Esophagus muscularis mucosa (tissue), 4 donors: ENCODE measurements around the gene BLOC1S4. TPM values are rescaled to one million over a fixed set of nuclear protein-coding genes. Genes with fewer than 3 reads are reported as not detected.

Source experiments
- DNase-seq: peaks from one replicate; pipeline ENCODE4 v3.0.0-alpha.2; 2017; ENCODE audit errors: extremely low spot score
- H3K27ac ChIP-seq, 4 donors: fragments of 200-600 bp; sonication (generic); replicated peaks in 1 of 4; 1 replicate in 3 of 4; 2 replicates in 1 of 4; pipeline ENCODE4 v1.5.1; 2016 to 2019; ENCODE audit warnings: mild to moderate bottlenecking in 1 of 4
- H3K27me3 ChIP-seq, 4 donors: fragments of 200-600 bp; sonication (generic); one replicate each; pipeline versions ENCODE4 v1.5.1 to v1.6.0; 2016 to 2019
- H3K36me3 ChIP-seq, 4 donors: fragments of 200-600 bp; sonication (generic); one replicate each; pipeline ENCODE4 v1.5.1; 2016 to 2019
- H3K4me1 ChIP-seq, 4 donors: fragments of 200-600 bp; sonication (generic); one replicate each; pipeline ENCODE4 v1.5.1; 2016 to 2019
- H3K4me3 ChIP-seq, 4 donors: fragments of 200-600 bp; sonication (generic); 1 replicate in 2 of 4; 2 replicates in 2 of 4; pipeline ENCODE4 v1.5.1; 2016 to 2019; ENCODE audit warnings: mild to moderate bottlenecking in 4 of 4, moderate library complexity in 1 of 4
- H3K9me3 ChIP-seq, 4 donors: fragments of 200-600 bp; sonication (generic); 1 replicate in 3 of 4; 2 replicates in 1 of 4; pipeline ENCODE4 v1.5.1; 2016 to 2019
- CTCF ChIP-seq, 3 experiments: fragments of 200-600 bp in 2 of 3; fragments of 450-650 bp in 1 of 3; sonication (generic) in 2 of 3; IDR thresholded peaks; one replicate each; pipeline ENCODE4 v1.5.1; 2017 to 2019; ENCODE audit warnings: antibody characterized with exemption in 3 of 3, mild to moderate bottlenecking in 2 of 3, moderate library complexity in 1 of 3
- EP300 ChIP-seq: sonication (generic); formaldehyde crosslinking; IDR thresholded peaks from one replicate; pipeline ENCODE4 v1.6.1; 2017; ENCODE audit warnings: antibody characterized with exemption
- POLR2A ChIP-seq: fragments of 450-650 bp; IDR thresholded peaks from one replicate; pipeline ENCODE4 v1.6.1; 2017; ENCODE audit warnings: antibody characterized with exemption, moderate library complexity, mild to moderate bottlenecking, low read depth
- POLR2AphosphoS5 ChIP-seq, 2 donors: sonication (generic); formaldehyde crosslinking; IDR thresholded peaks; one replicate each; pipeline ENCODE4 v1.6.1; 2017; ENCODE audit warnings: antibody characterized with exemption in 2 of 2
- WGBS: methylation state at CpG from one replicate; pipeline ENCODE4 v1.1.5; 2018; 5-methylcytosine and 5-hydroxymethylcytosine counted together
- intact Hi-C: fragments of 100-400 bp; cut with DNase I; formaldehyde crosslinking; loops from one replicate; pipeline ENCODE4 v1.15.1; 2023
- total RNA-seq, 4 donors: library from RNA; depleted of rRNA; stranded (reverse); fragments of >200 nt; gene quantifications; one replicate each; pipeline versions ENCODE4 v1.1.0 to v1.2.1, GENCODE V29; 2016

BLOC1S4 gene
- total RNA-seq, 4 donors from 2014 or later: 15.8 to 21.9 (median 17.9) TPM

GRCh38 chr4:6727081-6727942 is 11.3 kb downstream of the BLOC1S4 start:
- Histone ChIP-seq H3K27me3 (no peaks in the 10 kb centered on the region), H3K27ac (peak overlapping the region in 2 of 4 donors; percentile 47 to 55), H3K9me3 (no peaks in the 10 kb centered on the region), H3K4me1 (peaks cover under 1 to 11% (median 11%) of the 10 kb centered on the region in 4 donors), H3K4me3 (peak overlapping the region in 2 of 4 donors; percentile 20 to 26), H3K36me3 (no peaks in the 10 kb centered on the region)
- DNase-seq: peak; percentile 81
- intact Hi-C loops: no loop called here
- TF ChIP-seq CTCF (IDR thresholded peaks at IDR 0.05) (no peak), POLR2AphosphoS5 (IDR thresholded peaks at IDR 0.05) (peak in 1 of 2 donors; percentile 27)
- WGBS: 47% methylated on average over 21 of the region's 31 CpGs

DNA sequence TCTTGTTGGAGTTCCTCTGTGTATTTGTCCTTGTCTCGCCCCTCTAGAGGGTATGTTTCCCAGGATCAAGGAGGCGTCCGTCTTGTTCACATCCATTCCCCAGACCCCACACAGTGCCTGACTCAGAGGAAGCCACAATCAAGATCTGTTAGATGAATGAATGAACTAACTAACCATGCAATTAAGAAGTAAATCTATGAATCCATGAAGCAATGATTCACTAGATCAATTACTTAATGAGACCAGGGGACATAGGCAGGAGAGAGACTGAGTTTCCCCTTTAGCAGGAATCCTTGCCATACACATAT is 11.9 kb downstream of the BLOC1S4 start:
- 68% methylated on average over 3 of the region's 3 CpGs for WGBS
- no peaks in the 10 kb centered on the region for H3K36me3 ChIP-seq
- peaks cover 6 to 17% (median 17%) of the 10 kb centered on the region in 4 donors for H3K4me1 ChIP-seq
- no peak overlapping the region for H3K4me3 ChIP-seq
- DNase-seq: no peak
- intact Hi-C loops: no loop called here
- no peaks in the 10 kb centered on the region for H3K27me3 ChIP-seq
- H3K9me3 ChIP-seq: no peaks in the 10 kb centered on the region
- no peak for TF ChIP-seq CTCF (IDR thresholded peaks at IDR 0.05)
- no peak for TF ChIP-seq POLR2AphosphoS5 (IDR thresholded peaks at IDR 0.05)
- H3K27ac ChIP-seq: no peak overlapping the region

GRCh38 chr4:6728320-6729029 is 12.5 kb downstream of the BLOC1S4 start:
- WGBS: 86% methylated on average over 14 of the region's 15 CpGs
- TF ChIP-seq POLR2AphosphoS5 (IDR thresholded peaks at IDR 0.05) (no peak), CTCF (IDR thresholded peaks at IDR 0.05) (no peak), EP300 (no peak), POLR2A (no peak)
- no peak overlapping the region for H3K27ac ChIP-seq

DNA sequence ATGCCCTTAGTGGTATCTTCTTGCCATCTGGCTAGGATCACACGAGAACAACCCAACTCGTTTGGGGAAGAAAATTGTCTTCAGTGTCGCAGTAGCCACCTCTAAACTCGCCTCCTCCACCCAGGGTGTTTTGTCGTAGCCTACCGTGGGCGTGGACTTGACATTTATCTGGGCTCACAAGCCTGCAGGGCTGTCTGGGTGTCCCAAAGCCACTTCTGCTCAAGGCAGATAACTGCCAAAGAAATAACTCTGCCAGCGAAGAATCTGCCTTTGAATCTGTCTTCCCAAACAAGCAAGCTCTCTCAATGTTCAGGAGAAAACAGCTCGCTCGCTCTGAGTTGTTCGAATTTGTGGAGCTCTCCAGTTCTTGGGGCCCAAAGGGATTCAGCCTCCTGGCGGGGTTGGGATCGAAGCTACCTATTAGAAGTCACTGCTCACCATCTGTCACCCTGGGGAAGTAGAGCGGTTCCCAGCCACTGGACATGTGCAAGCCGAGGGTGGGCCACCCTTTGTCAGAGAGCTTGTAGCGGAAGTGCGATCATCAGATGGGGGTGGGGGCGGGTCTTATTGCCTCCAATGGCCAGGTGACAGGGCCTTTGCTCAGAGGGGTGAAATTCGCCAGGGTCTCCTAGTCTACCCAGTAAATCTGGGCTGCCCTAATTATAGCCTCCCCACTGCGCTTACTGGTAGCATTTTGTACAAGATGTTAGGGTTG is 14.8 kb downstream of the BLOC1S4 start:
- no peak for DNase-seq
- 68% methylated on average over 11 of the region's 20 CpGs for WGBS
- no peak for TF ChIP-seq EP300
- TF ChIP-seq POLR2AphosphoS5 (IDR thresholded peaks at IDR 0.05): no peak
- no peak for TF ChIP-seq POLR2A
- no peak for TF ChIP-seq CTCF (IDR thresholded peaks at IDR 0.05)

More at GRCh38 chr4:6728320-6729029, 12.5 kb downstream of the BLOC1S4 start:
- Histone ChIP-seq H3K36me3 (no peaks in the 10 kb centered on the region), H3K9me3 (no peaks in the 10 kb centered on the region), H3K27me3 (no peaks in the 10 kb centered on the region), H3K4me3 (no peak overlapping the region), H3K4me1 (peaks cover 9 to 23% (median 22%) of the 10 kb centered on the region in 4 donors)
- no peak for DNase-seq
- intact Hi-C loops: no loop called here

More for the DNA sequence above, 14.8 kb downstream of the BLOC1S4 start:
- Histone ChIP-seq H3K4me1 (peaks cover 9 to 23% (median 22%) of the 10 kb centered on the region in 4 donors), H3K4me3 (no peak overlapping the region), H3K9me3 (no peaks in the 10 kb centered on the region), H3K27ac (peak overlapping the region in 2 of 4 donors; percentile 23 to 30), H3K27me3 (no peaks in the 10 kb centered on the region), H3K36me3 (no peaks in the 10 kb centered on the region)
- intact Hi-C loops: no loop called here
